ENCODE results near the gene LRRC74B. TPM values are rescaled to one million over a fixed set of nuclear protein-coding genes. Genes with fewer than 3 reads are reported as not detected.

The LRRC74B gene
- total RNA-seq, 1 donor from 2014 or later: 3.6 TPM

DNA sequence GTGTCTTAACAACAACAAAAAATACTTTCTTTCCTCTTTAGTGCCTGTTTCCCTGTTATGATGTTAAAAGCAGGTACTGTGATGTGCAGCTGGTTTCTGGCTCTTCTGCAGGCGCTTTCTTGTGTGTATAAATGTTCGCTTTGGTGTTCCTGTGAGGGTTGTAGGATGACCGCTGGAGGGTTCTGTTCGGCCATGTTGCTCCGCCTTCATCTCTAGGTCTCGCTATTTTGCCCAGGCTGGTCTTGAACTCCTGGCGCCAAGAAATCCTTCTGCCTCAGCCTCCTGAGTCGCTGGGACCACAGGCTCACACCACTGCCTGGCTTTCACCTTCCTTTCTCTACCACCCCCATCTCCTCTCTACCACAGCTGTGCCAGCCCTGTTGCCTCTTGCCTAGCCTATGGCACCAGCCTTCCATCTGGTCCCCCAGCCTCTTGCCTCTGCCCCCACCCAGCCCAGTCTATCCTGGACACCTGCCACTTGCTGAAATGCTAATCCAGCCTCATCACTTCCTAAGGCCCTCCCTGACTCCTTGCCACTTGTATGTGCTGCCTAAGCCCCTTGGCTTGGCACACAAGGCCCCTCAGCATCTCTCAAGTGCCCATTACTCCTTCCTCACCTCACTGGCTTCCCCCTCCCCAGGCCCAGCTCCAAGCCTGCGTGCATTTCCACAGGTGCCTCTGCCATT lies 5.5 kb downstream of the LRRC74B start:
- ATAC-seq: no peak
- TF ChIP-seq, protein P1, sequence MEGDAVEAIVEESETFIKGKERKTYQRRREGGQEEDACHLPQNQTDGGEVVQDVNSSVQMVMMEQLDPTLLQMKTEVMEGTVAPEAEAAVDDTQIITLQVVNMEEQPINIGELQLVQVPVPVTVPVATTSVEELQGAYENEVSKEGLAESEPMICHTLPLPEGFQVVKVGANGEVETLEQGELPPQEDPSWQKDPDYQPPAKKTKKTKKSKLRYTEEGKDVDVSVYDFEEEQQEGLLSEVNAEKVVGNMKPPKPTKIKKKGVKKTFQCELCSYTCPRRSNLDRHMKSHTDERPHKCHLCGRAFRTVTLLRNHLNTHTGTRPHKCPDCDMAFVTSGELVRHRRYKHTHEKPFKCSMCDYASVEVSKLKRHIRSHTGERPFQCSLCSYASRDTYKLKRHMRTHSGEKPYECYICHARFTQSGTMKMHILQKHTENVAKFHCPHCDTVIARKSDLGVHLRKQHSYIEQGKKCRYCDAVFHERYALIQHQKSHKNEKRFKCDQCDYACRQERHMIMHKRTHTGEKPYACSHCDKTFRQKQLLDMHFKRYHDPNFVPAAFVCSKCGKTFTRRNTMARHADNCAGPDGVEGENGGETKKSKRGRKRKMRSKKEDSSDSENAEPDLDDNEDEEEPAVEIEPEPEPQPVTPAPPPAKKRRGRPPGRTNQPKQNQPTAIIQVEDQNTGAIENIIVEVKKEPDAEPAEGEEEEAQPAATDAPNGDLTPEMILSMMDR (IDR thresholded peaks at IDR 0.05): no peak

DNA sequence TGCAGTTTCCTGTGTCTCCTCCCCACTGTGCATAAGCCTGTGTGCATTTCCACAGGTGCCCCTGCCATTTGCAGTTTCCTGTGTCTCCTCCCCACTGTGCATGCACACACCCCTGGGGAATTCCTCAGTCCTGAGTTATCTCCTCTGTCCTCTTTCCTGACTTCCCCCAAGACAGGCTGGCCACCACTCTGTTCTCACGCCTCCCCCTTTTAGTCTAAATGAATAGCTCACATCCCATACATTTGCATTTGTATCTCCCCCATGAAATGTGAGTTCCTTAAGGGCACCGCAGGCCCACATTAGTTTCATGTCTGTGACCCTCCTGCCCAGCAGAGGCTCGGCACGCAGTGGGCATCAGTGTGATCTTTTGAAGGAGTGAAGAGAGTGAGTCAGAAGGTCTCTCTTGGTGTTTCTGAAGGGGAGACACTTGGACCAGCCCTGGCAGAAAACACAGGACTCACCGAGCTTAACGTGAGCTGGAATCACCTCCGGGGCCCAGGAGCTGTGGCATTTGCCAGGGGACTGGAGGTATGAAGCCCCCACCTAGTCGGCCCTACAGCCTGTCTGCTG lies 6.2 kb downstream of the LRRC74B start:
- TF ChIP-seq, protein P1 (IDR thresholded peaks at IDR 0.05): no peak
- Histone ChIP-seq H3K9me3 (no peaks in the 10 kb centered on the region), H3K36me3 (no peaks in the 10 kb centered on the region), H3K27ac (no peak overlapping the region), H3K27me3 (ENCODE audit: low read depth) (no peaks in the 10 kb centered on the region), H3K4me3 (no peak overlapping the region), H3K4me1 (no peaks in the 10 kb centered on the region)
- no peak for ATAC-seq
- no peak for DNase-seq
- intact Hi-C loops (cut with DNase I): no loop called here

More for the DNA sequence above, 5.5 kb downstream of the LRRC74B start:
- Histone ChIP-seq H3K4me3 (no peak overlapping the region), H3K27ac (no peak overlapping the region), H3K4me1 (no peaks in the 10 kb centered on the region), H3K36me3 (no peaks in the 10 kb centered on the region), H3K27me3 (ENCODE audit: low read depth) (no peaks in the 10 kb centered on the region), H3K9me3 (no peaks in the 10 kb centered on the region)
- intact Hi-C loops (cut with DNase I): no loop called here
- no peak for DNase-seq

DNA sequence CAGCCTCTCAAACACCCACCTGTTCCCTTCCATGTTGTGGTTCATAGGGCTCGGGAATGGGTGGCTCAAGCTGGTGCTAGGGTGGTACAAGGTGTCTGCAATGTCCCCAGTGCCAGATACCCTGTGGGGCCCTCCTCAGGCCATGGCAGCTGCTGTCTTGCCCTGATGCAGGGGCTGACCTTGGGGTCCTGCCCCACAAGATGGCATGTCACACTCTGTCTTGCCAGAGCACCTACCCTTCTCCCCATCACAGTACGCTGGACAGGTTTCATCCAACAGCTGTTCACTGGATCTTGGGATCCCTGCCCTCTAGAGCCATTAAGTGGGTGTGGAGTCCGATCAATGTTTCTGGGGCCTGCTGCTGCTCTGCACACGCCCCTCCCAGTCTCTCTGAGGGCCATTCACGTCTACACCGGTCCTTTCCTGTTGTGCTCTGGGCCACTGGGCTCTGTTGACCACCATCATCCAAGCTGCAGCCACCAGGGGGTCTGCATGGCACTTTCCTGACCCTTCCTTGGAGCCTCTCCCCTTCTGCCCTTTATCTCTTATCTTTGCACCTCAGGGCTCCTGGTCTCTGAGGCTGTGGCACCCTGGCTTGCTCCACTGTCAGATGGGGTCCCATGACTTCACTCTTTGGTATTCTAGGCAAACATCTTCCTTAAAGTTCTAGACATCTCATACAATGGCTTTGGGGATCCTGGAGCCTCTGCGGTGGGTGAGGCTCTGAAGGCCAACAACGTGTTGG lies 7.1 kb downstream of the LRRC74B start:
- H3K4me1 ChIP-seq: no peaks in the 10 kb centered on the region
- no peak for DNase-seq
- ATAC-seq: no peak
- H3K4me3 ChIP-seq: no peak overlapping the region
- H3K27ac ChIP-seq: no peak overlapping the region
- H3K27me3 ChIP-seq (ENCODE audit: low read depth): no peaks in the 10 kb centered on the region
- H3K36me3 ChIP-seq: no peaks in the 10 kb centered on the region
- no peaks in the 10 kb centered on the region for H3K9me3 ChIP-seq
- intact Hi-C loops (cut with DNase I): no loop called here
- TF ChIP-seq, protein P1 (IDR thresholded peaks at IDR 0.05): no peak

DNA sequence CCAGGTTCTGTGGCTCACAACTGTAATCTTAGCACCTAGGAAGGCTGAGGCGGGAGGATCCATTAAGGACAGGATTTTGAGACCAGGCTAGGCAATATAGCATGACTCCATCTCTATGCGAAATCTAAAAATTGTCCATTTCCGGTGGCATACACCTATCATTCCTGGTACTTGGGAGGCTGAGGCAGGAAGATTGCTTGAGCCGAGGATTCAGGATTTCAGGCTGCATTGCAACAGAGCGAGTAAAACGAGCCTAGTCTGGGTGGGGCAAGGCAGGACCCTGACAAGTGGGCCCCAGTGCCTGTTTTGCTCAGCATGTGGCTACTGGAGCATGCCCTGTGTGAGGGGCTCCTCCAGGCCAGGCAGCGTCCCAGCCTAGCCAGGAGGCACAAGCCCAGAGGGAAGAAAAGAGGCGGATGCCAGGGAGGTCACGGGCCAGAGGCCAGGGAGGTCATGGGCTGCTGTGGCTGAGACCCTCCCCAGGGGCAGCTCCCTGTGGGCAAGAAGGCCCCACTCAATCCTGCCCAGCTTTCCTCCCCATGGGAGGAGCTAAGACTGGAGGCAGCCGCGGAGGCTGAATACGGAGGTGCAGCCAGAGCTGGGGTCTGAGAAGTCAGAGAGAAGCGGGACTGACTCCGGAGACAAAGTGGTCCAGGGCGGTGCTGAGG lies 8.4 kb downstream of the LRRC74B start:
- H3K4me1 ChIP-seq: no peaks in the 10 kb centered on the region
- intact Hi-C loops (cut with DNase I): no loop called here

More for the DNA sequence above, 8.4 kb downstream of the LRRC74B start:
- Histone ChIP-seq H3K27me3 (ENCODE audit: low read depth) (no peaks in the 10 kb centered on the region), H3K36me3 (no peaks in the 10 kb centered on the region), H3K4me3 (no peak overlapping the region), H3K9me3 (no peaks in the 10 kb centered on the region), H3K27ac (no peak overlapping the region)
- no peak for ATAC-seq
- TF ChIP-seq, protein P1 (IDR thresholded peaks at IDR 0.05): no peak
- no peak for DNase-seq

Measured in lower lobe of right lung (tissue), 2 donors.